ENCODE results near the gene FAT2.

Gene FAT2

GRCh38 chr5:151557466-151557865 lies 33.7 kb downstream of the FAT2 start:
- Mint-ChIP-seq H3K27ac (no peak overlapping the region), H3K27me3 (no peaks in the 10 kb centered on the region), H3K9me3 (no peaks in the 10 kb centered on the region), H3K4me1 (no peaks in the 10 kb centered on the region), H3K4me3 (no peak overlapping the region)
- no peak for ATAC-seq
- no peak for DNase-seq

GRCh38 chr5:151556806-151557205 lies 34.3 kb downstream of the FAT2 start:
- Mint-ChIP-seq H3K4me3 (no peak overlapping the region), H3K4me1 (no peaks in the 10 kb centered on the region), H3K27ac (no peak overlapping the region), H3K27me3 (no peaks in the 10 kb centered on the region), H3K9me3 (no peaks in the 10 kb centered on the region)
- DNase-seq (no peak), ATAC-seq (no peak)

- Mint-ChIP-seq H3K4me3 (no peak overlapping the region), H3K27ac (no peak overlapping the region), H3K27me3 (no peaks in the 10 kb centered on the region), H3K9me3 (no peaks in the 10 kb centered on the region), H3K4me1 (no peaks in the 10 kb centered on the region)
- ATAC-seq = no peak
- no peak for DNase-seq
These were observed 35.2 kb downstream of the FAT2 start for GRCh38 chr5:151555760-151556576.

GRCh38 chr5:151553695-151554094 lies 37.4 kb downstream of the FAT2 start:
- no peaks in the 10 kb centered on the region for H3K27me3 Mint-ChIP-seq

GRCh38 chr5:151553130-151553670 lies 37.9 kb downstream of the FAT2 start:
- ATAC-seq (no peak), DNase-seq (no peak)
- H3K4me1 Mint-ChIP-seq = no peaks in the 10 kb centered on the region
- H3K27me3 Mint-ChIP-seq = no peaks in the 10 kb centered on the region
- H3K27ac Mint-ChIP-seq = no peak overlapping the region
- no peak overlapping the region for H3K4me3 Mint-ChIP-seq
- no peaks in the 10 kb centered on the region for H3K9me3 Mint-ChIP-seq

More at GRCh38 chr5:151553695-151554094, 37.4 kb downstream of the FAT2 start:
- DNase-seq = no peak
- H3K27ac Mint-ChIP-seq = no peak overlapping the region
- no peaks in the 10 kb centered on the region for H3K4me1 Mint-ChIP-seq
- H3K9me3 Mint-ChIP-seq = no peaks in the 10 kb centered on the region
- no peak overlapping the region for H3K4me3 Mint-ChIP-seq
- ATAC-seq = no peak

GRCh38 chr5:151551985-151552384 lies 39.1 kb downstream of the FAT2 start:
- no peaks in the 10 kb centered on the region for H3K4me1 Mint-ChIP-seq
- no peak overlapping the region for H3K4me3 Mint-ChIP-seq
- no peak overlapping the region for H3K27ac Mint-ChIP-seq
- DNase-seq (no peak), ATAC-seq (no peak)
- no peaks in the 10 kb centered on the region for H3K9me3 Mint-ChIP-seq
- no peaks in the 10 kb centered on the region for H3K27me3 Mint-ChIP-seq

- no peaks in the 10 kb centered on the region for H3K4me1 Mint-ChIP-seq
- H3K4me3 Mint-ChIP-seq = no peak overlapping the region
- no peak overlapping the region for H3K27ac Mint-ChIP-seq
- ATAC-seq (no peak), DNase-seq (no peak)
- H3K27me3 Mint-ChIP-seq = no peaks in the 10 kb centered on the region
- H3K9me3 Mint-ChIP-seq = no peaks in the 10 kb centered on the region
These were observed 41.0 kb downstream of the FAT2 start for GRCh38 chr5:151550146-151550545.

GRCh38 chr5:151549713-151550112 lies 41.4 kb downstream of the FAT2 start:
- no peak for ATAC-seq
- H3K4me3 Mint-ChIP-seq = no peak overlapping the region
- H3K27ac Mint-ChIP-seq = no peak overlapping the region
- H3K9me3 Mint-ChIP-seq = no peaks in the 10 kb centered on the region
- DNase-seq = no peak
- H3K27me3 Mint-ChIP-seq = no peaks in the 10 kb centered on the region
- no peaks in the 10 kb centered on the region for H3K4me1 Mint-ChIP-seq

- DNase-seq = no peak
- no peak overlapping the region for H3K27ac Mint-ChIP-seq
- no peaks in the 10 kb centered on the region for H3K27me3 Mint-ChIP-seq
- H3K4me3 Mint-ChIP-seq = no peak overlapping the region
- no peaks in the 10 kb centered on the region for H3K4me1 Mint-ChIP-seq
- no peak for ATAC-seq
- no peaks in the 10 kb centered on the region for H3K9me3 Mint-ChIP-seq
These were observed 43.8 kb downstream of the FAT2 start for GRCh38 chr5:151547364-151547763.

- DNase-seq = no peak
- Mint-ChIP-seq H3K27ac (no peak overlapping the region), H3K4me3 (no peak overlapping the region), H3K9me3 (no peaks in the 10 kb centered on the region), H3K4me1 (no peaks in the 10 kb centered on the region), H3K27me3 (no peaks in the 10 kb centered on the region)
- no peak for ATAC-seq
These were observed 49.6 kb downstream of the FAT2 start for GRCh38 chr5:151541571-151541970.
